ENCODE measurements around the gene BRSK1.

DNA sequence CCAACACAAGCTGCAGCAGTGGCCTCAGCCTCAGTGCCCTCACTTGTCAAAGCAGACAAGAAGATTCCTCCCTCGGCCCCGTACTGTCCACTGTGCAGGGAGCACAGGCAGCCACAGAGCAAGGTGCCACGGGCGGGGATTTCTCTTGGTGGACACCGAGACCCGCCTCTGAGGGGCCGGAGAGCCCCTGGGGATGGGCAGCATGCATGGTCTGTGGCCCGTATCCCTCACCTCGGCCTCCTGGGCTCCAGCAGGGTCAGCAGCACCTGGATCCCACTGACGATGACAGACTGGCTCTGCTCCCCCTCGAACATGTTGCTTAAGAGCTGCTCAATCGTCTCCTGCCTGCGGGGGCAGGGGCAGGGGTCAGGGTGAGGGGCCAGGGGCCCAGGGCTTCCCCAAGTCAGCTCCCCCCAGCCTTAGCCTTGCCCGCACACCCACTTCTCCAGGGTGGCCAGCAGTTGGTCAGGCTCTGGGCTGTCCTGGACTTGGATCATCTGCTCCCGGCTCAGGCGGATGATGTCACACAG, 41.8 kb upstream of the BRSK1 start:
- TF ChIP-seq EP300 (conservative IDR thresholded peaks at IDR 0.05; ENCODE audit: poor library complexity, severe bottlenecking) (no peak), TAF1 (IDR thresholded peaks at IDR 0.05; ENCODE audit: low read depth) (no peak), RAD21 (conservative IDR thresholded peaks at IDR 0.05) (no peak)
- TF ChIP-seq, protein P1, sequence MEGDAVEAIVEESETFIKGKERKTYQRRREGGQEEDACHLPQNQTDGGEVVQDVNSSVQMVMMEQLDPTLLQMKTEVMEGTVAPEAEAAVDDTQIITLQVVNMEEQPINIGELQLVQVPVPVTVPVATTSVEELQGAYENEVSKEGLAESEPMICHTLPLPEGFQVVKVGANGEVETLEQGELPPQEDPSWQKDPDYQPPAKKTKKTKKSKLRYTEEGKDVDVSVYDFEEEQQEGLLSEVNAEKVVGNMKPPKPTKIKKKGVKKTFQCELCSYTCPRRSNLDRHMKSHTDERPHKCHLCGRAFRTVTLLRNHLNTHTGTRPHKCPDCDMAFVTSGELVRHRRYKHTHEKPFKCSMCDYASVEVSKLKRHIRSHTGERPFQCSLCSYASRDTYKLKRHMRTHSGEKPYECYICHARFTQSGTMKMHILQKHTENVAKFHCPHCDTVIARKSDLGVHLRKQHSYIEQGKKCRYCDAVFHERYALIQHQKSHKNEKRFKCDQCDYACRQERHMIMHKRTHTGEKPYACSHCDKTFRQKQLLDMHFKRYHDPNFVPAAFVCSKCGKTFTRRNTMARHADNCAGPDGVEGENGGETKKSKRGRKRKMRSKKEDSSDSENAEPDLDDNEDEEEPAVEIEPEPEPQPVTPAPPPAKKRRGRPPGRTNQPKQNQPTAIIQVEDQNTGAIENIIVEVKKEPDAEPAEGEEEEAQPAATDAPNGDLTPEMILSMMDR (IDR thresholded peaks at IDR 0.05; ENCODE audit: poor library complexity, severe bottlenecking): no peak

Measured in neural cell (in vitro differentiated cells).